Daoy (cell line): ENCODE data around the gene GUCA1C. TPM values are rescaled to one million over a fixed set of nuclear protein-coding genes. Genes with fewer than 3 reads are reported as not detected.
A peak's percentile ranks its signal among the peaks of the same experiment; 100 is the strongest.

Experiments used
- DNase-seq: peaks from one replicate; pipeline ENCODE4 v3.0.0-alpha.2; 2015; ENCODE audit warnings: low read depth
- total RNA-seq: library from RNA; depleted of rRNA; stranded (reverse); fragments of >200 nt; shearing (Covaris generic); gene quantifications from 2 replicates; pipeline ENCODE4 v1.2.3, GENCODE V29; 2014; rRNA removed

Gene GUCA1C
- total RNA-seq, 1 experiment from 2014 or later: not detected

DNA sequence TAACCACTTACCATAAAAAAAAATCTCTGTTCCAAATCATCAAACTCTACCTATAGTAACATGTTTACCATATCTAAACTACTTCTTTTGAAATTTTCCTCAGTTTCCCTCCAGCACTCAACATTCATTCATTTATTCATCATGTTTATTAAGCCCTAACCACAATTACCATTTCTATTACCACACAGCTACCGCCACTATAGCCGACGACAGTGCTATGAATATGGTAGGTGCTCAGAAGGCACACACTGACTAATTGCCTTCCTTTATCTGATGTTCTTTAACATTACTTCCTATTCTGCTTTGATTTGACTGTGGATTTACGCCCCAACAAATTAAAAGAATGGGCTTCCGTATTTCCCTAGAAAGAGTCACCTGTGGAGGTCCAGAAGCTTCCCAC lies 43.9 kb downstream of the GUCA1C start:
- DNase-seq: no peak

DNA sequence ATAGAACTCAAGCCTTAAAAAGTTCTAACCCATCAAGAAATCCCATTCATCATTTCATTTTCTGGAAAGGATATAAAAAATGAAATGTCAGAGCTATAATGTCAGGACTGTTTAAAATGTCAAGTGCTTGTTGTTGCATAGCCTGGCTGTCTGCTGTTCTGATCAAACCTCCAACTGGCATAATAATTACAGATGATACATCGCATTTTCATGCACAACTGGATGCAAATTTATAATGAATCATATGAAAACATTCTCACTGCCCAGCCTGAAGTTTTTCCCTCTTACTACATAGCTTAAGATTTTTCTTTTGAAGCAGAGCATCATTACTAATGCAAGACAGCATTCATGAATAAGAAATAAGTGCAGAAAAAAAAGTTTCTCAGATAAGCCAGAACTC lies 46.5 kb downstream of the GUCA1C start:
- DNase-seq: no peak

DNA sequence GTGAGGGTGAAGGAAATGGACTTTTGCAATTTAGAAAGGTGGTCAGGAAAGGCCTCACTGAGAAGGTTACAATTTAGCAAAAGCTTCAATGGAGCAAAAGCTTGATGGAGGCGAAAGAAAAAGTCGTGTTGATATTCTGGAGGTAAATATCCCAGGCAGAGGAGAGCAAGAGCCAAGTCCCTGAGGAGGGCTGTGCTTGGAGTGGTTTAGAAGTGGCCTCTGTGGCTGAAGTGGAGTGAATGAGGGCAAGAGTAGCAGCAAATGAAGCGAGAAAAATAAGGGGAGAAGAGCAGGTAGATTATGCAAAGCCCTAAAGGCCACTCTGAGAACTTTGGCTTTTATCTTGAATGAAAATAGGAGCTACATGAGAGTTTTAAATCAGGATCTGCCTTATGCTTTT lies 54.1 kb downstream of the GUCA1C start:
- no peak for DNase-seq

DNA sequence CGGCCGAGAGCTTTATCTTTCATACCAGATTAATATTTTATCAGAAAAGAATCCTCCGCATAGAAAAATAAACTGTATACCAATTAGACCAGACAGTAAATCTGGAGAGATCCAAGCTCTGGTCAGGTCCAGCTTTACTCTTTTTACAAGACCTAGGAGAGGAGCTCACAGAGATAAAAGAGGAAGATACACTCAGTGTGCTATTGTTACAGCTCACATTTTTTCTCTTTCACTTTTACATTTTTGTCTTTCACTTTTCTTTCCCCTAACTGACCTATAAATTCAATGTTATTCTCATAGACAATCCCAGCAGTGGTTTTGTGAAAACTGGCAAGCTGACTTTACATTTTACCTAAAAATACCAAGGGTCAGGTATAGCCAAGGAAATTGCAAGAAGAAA lies 55.8 kb downstream of the GUCA1C start:
- no peak for DNase-seq

DNA sequence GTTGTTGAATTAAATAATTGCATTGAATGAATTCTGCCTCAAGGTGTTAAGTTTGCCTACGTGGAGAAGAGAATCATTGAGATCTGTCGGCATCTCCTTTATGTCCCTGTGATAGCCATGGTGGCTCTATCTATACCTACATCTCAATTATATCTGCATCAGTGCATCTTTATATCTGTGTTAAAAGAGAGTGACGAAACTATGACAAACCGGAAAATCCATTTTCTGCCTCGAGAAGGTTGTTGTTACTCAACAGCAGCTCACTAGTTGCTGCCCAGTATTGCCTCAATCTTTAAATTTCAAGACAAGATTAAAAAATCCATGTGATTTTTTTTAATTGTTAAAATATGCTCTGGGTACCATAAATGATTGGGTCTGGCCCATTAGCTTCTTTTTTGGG lies 58.7 kb downstream of the GUCA1C start:
- DNase-seq: no peak

DNA sequence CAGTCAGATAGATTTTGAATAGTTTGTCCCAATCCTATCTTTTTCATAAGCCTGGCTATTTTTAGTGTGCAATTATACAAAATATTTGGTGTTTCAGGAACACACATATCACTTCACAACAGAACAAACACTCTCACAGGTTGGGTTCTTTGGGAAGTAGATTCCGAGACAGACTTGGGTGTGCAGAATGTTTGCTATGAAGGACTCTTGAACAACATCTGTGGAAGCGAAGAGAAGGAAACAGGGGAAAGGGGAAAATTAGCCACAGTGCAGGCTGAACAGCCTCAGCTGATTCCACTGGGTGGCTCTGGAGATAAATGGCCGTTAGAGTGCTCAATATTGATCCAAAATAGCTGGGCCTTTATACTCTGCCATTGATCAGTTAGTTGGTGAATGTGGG lies 61.8 kb downstream of the GUCA1C start:
- DNase-seq: no peak

DNA sequence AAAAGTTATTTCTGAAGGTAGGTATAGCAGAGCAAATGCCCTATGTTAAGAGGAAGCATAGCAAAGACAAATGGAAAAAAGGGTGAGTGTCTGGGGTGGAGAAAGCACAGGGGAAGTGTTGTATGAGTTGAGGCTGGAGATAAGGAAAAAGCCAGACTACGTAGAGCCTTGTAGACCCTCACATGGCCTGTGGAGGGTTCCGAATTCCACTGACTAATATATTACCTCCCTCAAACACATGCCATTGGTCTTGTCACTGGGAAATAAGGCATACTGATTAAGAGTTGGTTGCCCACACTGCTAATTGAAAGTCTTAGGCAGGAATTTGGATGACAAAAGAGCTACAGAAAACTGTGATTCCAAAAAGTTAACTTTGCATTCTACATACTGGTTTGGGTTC lies 65.9 kb downstream of the GUCA1C start:
- no peak for DNase-seq

DNA sequence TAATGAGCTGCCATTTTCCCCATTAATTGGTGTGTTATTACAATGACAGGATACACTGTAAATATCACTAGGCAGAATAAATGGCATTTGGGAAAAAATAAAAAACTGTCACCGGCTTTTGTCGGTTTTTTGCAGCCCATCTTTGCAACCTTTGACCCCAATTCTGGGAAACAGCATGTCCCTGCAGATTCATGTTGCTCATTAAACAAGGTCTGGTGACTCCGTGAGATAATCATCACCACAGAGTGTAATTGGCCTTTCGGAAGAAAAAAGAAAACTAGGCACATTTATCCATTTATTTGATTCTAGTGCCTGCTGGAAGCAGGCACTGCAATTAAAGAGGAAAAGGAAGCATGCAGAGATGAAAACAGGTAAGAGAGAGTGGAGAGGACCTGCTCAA lies 66.6 kb downstream of the GUCA1C start:
- no peak for DNase-seq

DNA sequence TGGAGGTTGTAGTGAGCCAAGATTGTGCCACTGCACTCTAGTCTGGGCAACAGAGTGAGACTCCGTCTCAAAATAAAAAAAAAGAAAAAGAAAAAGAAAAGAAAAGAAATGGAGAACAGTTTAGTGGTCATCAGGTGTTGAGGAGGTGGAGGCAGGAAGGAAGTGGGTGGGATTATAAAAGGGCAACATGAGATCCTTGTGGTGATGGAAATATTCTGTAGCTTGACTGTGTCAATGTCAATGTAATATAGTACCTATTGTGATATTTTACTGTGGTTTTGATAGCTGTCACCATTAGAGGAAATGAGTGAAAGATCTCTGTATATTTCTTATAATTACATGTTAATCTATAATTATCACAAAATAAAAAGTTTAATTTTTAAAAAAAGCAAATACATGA lies 70.3 kb downstream of the GUCA1C start:
- no peak for DNase-seq

DNA sequence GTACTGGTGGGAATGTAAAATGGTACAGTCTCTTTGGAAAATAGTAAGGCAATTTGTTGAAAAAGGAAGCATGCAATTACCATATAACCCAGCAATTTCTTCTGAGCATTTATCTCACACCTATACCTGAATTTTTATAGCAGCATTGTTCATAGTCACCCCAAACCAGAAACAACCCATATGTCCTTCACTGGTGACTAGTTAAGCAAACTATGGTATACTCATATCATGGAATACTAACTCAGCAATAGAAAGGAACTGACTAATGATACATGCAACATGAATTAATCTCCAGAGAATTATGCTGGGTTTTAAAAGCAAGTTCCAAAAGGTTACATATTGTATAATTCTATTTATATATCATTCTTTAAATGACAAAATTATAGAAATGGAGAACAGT lies 70.9 kb downstream of the GUCA1C start:
- no peak for DNase-seq

DNA sequence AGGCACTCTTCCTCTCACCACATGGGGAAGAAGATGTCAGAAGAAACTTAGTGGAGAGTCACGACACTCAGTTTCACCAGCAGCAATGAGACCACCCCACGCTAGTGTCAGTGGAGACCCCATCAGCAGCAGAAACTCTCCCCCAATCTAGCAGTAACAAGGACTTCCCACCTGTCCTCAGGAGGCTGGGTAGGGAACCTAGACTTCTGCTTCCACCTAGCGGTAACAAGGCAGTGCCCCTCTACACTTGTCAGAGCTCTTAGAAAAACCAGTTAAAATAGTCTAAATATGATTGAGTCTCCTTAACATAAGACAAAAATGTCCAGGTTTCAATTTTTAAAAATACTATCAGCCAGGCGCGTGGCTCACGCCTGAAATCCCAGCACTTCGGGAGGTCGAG lies 73.8 kb downstream of the GUCA1C start:
- DNase-seq: no peak

DNA sequence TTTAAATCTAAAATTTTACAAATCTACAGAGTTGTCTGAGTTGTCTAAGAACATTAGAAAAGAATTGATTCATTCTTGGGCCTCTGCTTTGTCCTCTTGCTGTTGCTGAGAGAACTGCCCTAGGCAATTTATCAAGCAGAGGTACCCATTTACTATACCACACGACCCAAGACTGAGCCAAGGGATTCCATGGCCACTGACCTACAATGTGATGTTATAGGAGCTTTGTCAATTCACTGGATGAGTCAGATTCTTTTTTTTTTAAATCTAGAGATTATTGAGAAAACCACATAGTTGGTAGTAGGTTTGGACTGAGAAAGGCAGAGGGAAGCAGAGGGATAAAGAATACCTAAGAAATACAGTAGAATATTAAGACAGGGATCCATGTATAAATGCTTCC lies 75.8 kb downstream of the GUCA1C start:
- no peak for DNase-seq

DNA sequence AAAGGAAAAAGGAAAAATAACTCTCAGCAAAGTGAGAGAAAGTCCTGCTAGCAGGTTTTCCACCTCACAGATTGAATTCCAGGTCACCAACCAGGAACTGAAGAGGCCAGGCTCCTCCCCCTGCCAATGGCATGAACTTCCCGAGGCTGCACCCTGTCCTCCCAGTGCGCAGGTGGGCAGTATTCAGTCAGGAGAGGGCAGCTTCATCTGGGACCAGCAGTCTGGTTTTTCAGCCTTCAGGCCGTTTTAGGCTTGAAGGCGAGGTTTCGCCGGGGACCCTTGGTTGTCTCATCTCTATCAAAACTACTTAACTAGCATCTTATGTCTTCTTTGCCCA lies 89.9 kb downstream of the GUCA1C start:
- DNase-seq: peak; percentile 1

DNA sequence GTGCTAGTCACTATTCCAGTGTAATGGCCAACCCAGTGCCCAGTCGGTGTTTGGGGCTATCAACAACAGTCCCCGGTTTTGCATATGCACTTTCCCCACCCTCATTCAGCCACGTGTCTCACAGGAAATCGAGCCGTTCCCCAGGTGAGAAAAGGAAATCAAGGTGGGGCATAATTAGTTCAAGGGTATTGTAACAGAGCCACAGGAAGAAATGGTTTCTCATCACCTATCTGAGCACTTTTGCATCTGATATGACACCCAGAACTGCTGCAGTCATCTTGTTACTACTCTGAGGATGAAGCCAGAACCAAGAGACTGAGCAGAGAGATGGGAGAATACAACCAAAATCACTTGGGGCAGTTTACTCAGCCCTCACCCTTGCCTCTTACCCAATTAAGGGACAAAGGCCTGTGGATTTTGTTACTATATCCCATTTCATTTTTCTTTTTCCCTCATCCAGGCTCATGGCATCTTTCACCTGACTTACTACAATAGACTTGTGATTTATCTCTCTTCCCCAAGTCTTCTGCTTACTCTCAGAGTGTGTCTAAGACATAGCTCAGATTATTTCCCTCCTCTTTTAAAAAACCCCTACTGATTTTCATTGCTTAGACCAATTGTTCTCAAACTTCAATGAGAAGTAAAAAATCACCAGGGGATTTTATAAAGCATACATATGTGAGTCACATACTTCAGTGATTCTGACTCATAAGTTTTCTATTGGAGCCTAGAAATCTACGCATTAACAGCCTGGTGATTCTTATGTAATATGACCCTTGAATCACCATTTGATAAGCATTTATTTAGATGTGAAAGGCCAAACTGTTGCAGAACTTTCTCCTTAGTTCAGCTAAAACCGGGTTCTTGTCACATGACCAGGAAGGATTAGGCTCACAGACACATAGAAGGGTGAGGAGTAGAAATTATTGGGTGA lies 90.5 kb downstream of the GUCA1C start:
- DNase-seq: peak; percentile 6

DNA sequence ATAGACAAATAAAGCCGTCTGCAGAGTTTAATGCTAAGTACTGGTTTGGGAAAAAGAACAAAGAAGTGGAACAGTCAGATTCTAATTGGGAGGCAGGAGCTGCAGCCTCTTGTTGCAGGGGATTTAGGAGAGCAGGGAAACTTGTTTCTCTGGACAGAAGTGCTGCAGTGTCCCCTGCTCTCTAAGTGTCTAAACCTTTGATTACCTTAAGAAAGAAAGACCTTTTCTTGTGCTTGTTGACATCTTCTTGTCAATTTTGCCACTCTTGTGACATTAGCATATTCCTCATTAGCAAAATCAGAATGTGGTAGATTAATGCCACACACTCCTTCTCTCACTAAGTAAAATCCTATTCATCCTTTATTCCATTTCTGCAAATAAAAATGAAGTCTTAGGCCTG lies 92.3 kb downstream of the GUCA1C start:
- no peak for DNase-seq

Other genes with a start within 250 kb of the GUCA1C start
- not detected in 2 replicates for gene RETNLB, start 196.5 kb downstream of the GUCA1C start, total RNA-seq
- gene TRAT1, start 131.1 kb downstream of the GUCA1C start, total RNA-seq: not detected in 2 replicates
- not detected in 2 replicates for gene MORC1, start 164.3 kb upstream of the GUCA1C start, total RNA-seq
- not detected in 2 replicates for gene C3orf85, start 182.8 kb upstream of the GUCA1C start, total RNA-seq